Measurements from ENCODE around the gene PDE3A. TPM values are rescaled to one million over a fixed set of nuclear protein-coding genes. Genes with fewer than 3 reads are reported as not detected.

Gene PDE3A
- total and polyA plus RNA-seq, 2 donors from 2014 or later, result 3.3 to 18.3 TPM

- DNase-seq (peak in 1 of 5 donors; percentile 39), FAIRE-seq (no peak)
- H3K27ac ChIP-seq (ENCODE audit: low read depth in 2 of 2, low read length in 2 of 2), result no peak overlapping the region
- no peaks in the 10 kb centered on the region for H3K9me3 ChIP-seq (ENCODE audit: control insufficient read depth in 2 of 3, insufficient read depth in 1 of 3, low read length in 3 of 3)
- no peaks in the 10 kb centered on the region for H3K36me3 ChIP-seq (ENCODE audit: control insufficient read depth in 2 of 3, insufficient read depth in 3 of 3, low read length in 3 of 3)
- no peak overlapping the region for H3K4me3 ChIP-seq (ENCODE audit: low read length in 3 of 3)
- no peaks in the 10 kb centered on the region for H3K27me3 ChIP-seq (ENCODE audit: control insufficient read depth, insufficient read depth, low read length)
- no peak overlapping the region for H3K9ac ChIP-seq (ENCODE audit: low read length in 3 of 3)
- intact Hi-C loops (cut with DNase I), result no loop called here
- no peak for TF ChIP-seq CTCF (IDR thresholded peaks at IDR 0.05; ENCODE audit: borderline replicate concordance, extremely low read depth, insufficient read depth)
- H3K4me1 ChIP-seq (ENCODE audit: control insufficient read depth in 2 of 3, insufficient read depth in 2 of 3, low read depth in 1 of 3, low read length in 3 of 3), result no peaks in the 10 kb centered on the region
Observed at GRCh38 chr12:20561871-20562270, 193.5 kb downstream of the PDE3A start.

DNA sequence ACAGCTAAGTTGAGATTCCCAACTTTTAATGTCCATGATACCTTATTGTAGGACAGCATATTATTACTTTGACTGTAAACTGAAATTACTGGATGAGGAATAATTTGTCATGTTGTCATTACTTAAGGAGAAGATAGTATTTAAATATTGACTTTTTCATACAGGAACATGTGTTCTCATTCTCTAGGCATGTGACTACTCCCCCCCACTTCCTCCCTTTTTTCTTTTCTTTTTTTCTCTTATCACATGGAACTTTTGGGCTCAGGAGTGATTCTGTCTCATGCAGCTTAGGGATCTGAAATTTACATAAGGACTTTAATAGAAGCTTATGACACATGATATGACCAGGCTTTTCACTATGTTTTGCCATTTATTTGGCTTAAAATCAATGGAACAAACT is 199.1 kb downstream of the PDE3A start:
- Histone ChIP-seq H3K27me3 (ENCODE audit: control insufficient read depth, insufficient read depth, low read length) (no peaks in the 10 kb centered on the region), H3K4me3 (ENCODE audit: low read length in 3 of 3) (no peak overlapping the region), H3K36me3 (ENCODE audit: control insufficient read depth in 2 of 3, insufficient read depth in 3 of 3, low read length in 3 of 3) (no peaks in the 10 kb centered on the region), H3K4me1 (ENCODE audit: control insufficient read depth in 2 of 3, insufficient read depth in 2 of 3, low read depth in 1 of 3, low read length in 3 of 3) (no peaks in the 10 kb centered on the region), H3K9me3 (ENCODE audit: control insufficient read depth in 2 of 3, insufficient read depth in 1 of 3, low read length in 3 of 3) (no peaks in the 10 kb centered on the region), H3K27ac (ENCODE audit: low read depth in 2 of 2, low read length in 2 of 2) (no peak overlapping the region), H3K9ac (ENCODE audit: low read length in 3 of 3) (no peak overlapping the region)
- TF ChIP-seq CTCF (IDR thresholded peaks at IDR 0.05; ENCODE audit: borderline replicate concordance, extremely low read depth, insufficient read depth), result no peak
- FAIRE-seq (no peak), DNase-seq (no peak)
- intact Hi-C loops (cut with DNase I), result no loop called here

DNA sequence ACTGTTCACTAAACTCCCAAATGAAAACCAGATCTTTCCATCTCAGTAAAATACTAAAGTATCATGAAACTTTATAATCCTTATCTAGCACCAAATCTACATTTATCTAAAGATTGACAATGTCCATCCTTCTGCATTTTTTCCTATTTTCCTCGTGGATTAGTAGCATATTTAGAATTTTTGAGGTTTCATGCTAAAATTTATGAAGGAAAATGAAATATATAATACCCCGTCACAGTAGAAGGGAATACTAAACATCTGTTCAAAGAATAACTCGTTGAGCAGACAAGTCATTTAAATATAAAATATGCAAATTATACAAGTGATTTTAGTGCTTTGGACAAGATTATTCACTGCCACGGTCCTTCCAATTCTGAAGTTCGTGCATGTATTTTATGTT is 204.1 kb downstream of the PDE3A start:
- no peaks in the 10 kb centered on the region for H3K36me3 ChIP-seq (ENCODE audit: control insufficient read depth in 2 of 3, insufficient read depth in 3 of 3, low read length in 3 of 3)
- no peaks in the 10 kb centered on the region for H3K9me3 ChIP-seq (ENCODE audit: control insufficient read depth in 2 of 3, insufficient read depth in 1 of 3, low read length in 3 of 3)
- H3K4me1 ChIP-seq (ENCODE audit: control insufficient read depth in 2 of 3, insufficient read depth in 2 of 3, low read depth in 1 of 3, low read length in 3 of 3), result no peaks in the 10 kb centered on the region

More for the DNA sequence above, 204.1 kb downstream of the PDE3A start:
- Histone ChIP-seq H3K9ac (ENCODE audit: low read length in 3 of 3) (no peak overlapping the region), H3K4me3 (ENCODE audit: low read length in 3 of 3) (no peak overlapping the region), H3K27me3 (ENCODE audit: control insufficient read depth, insufficient read depth, low read length) (no peaks in the 10 kb centered on the region), H3K27ac (ENCODE audit: low read depth in 2 of 2, low read length in 2 of 2) (no peak overlapping the region)
- intact Hi-C loops (cut with DNase I), result no loop called here
- DNase-seq (no peak), FAIRE-seq (no peak)
- no peak for TF ChIP-seq CTCF (IDR thresholded peaks at IDR 0.05; ENCODE audit: borderline replicate concordance, extremely low read depth, insufficient read depth)

Data from kidney (tissue), 14 donors.